CD4-positive, alpha-beta T cell treated with Interleukin-17A for 4 hours (primary cell): ENCODE measurements around the gene HIPK2.
"Not testable (repeated sequence)": the region's sequence is repeated elsewhere in the genome, so short reads cannot be mapped to it uniquely, and the experiment has no call there.

Experiments
- DNase-seq: peaks from one replicate; pipeline ENCODE4 v3.0.0-alpha.2; 2020; ENCODE audit warnings: mixed read lengths

The HIPK2 gene

DNA sequence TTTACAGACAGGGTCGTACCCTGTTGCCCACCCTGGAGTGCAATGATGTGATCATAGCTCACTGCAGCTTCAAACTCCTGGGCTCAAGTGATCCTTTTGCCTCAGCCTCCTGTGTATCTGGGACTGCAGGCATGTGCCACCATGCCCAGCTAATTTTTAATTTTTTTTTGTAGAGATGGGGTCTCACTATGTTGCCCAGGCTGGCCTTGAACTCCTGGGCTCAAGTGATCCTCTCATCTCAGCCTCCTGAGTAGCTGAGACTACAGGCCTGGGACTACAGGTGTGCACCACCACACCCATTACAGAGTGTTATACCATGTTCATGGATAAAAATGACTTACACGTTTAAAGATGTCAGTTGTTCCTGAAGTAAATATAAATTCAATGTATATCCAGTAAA, 166.2 kb downstream of the HIPK2 start:
- DNase-seq, result not testable (repeated sequence)

DNA sequence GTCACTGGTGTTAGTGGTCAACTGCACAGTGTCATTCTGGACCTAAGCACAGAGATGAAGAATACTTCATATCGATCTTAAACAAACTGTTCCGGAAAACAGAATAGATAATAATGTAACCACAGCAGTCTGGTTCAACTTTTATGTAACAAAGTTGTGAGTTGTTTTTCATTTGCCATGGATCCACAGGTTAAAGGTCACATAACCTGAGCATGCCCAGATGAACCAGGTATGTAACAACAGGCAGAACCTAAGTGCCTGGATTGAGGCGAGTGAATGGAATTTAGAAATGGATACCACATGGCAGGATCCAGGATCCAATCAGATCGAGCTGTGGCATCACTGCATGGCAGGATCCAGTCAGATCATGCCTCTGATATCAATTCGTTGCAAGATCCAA, 167.2 kb downstream of the HIPK2 start:
- no peak for DNase-seq

DNA sequence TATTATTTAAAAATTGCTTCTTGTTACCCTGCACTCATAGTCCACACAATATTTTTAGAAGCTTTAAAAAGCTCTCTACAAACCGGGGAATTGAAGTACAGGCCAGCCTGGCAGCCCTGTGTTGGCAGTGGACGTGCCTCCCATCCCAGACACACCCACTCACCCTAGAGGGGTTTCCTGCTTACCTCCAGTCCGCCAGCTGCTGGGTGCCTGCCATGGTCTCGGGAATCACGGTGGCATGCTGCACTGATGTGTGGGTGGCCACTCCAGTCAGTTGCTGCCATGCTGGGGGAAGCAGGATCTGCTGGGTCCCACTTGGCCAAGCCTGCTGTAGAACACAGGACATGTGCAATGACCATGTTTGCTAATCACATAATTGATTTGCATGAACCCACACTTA, 173.9 kb downstream of the HIPK2 start:
- DNase-seq, result no peak

DNA sequence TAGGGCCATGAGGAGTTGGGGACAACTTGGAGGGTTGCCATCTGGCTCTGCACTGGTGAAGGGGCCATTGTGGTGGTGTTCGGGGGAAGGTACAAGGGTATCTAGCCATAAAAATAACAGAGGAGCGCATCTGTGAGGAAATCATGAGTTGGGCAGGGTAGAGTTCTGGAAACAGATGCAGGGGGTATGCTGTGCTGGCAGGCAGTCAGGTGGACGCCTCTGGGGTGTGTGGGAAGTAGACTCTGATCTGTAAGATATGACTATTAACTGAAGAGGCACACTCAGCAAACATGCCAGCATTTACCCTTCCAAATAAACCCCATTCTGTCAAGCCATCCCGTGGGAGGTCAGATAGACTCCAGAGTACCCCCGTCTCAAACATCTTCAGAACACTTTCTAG, 174.5 kb downstream of the HIPK2 start:
- DNase-seq, result no peak

DNA sequence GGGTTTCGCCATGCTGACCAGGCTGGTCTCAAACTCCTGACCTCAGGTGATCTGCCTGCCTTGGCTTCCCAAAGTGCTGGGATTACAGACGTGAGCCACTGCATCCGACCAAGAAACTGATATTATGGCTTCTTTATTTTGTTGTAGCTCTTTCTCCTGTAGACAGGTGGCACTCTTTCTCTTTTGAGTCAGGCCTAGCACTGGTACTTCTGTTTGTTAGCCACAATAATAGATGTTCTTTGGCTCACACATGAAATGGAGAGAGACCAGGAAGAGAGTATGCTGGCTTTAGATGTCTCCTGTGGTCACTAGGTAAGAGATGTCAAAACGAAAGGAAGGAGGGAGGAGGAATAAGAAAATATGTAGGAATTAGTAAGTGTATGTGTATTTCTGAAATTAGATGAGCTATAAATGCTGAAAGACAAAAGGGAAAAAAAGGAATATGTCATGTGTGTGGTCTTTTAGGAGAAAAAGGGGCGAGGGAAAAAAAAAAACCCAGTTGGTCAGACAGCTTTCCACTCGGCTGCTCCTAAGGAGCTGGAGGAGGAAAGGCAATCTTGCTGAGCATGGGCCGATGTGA, 175.6 kb downstream of the HIPK2 start:
- no peak for DNase-seq

DNA sequence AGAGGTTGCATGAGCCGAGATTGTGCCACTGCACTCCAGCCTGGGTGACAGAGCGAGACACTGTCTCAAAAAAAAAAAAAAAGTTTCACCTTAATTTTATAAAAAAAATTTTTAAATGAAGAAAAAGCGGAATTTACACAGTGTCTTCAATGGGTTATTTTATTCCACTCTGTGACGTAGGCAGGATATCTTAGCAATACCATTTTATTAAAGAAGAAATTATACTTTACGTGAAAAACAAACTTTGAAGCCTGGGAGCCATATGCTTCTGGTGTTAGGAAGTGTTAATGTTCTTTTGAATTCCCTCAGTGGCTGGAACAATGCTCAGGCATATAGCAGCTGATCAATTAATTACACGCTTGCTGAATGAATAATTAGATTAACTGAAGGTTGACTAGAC, 176.6 kb downstream of the HIPK2 start:
- no peak for DNase-seq

DNA sequence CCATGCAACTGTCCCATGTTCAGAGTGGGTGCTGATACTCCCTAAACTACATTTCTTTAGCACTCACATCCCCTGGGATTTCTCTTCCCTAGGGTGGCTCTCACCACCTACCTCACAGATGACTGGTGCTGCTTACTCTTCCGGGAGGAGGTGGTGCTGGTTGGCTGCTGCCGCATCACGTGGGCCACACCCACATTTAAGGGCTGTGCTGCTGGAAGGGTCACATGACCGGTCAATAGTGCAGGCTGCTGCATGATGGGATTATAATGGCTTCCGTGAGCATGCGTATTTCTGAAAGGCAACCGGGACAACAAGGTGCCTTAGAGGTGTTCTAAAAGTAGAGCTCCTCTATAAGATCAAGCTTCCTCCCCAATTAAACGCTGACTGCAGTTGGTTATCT, 177.5 kb downstream of the HIPK2 start:
- no peak for DNase-seq

DNA sequence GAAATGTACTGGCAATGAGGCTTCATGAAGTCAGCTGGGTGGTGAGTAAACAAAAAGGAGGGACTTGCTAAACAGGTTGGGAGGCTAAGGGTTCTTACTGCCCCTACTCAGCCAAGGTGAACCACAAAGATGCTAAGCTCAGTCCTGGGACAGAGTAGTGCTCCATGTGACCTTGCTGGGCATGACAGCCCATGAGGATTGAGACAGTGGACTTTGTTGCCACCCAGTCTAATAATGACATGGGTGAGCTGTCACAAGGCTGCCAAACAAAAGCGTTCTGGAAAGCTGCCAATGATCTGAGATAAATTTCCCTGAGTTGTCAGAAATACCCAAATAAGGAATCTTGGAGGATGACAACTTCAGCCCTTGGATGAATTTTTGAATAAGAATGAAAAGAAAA, 179.2 kb downstream of the HIPK2 start:
- DNase-seq, result no peak

DNA sequence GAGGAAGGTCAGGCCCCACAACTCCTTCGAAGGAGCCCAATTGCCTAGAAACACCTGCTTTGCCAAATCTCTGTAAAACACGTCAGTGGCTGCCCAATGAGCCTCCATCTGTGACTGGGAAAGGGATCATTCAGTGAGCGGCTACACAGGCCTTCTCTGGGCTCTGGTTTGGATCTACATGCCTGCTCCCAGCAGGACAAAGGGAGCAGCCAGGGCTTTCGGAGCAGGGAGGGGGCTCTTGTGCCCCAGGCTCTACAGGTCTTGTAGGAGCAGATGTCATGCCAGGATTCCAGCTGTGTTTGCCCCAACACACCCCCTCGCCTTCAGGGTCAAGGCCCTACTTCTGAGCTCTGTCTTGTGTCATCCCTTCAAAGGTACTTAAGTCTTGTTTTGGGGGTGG, 180.8 kb downstream of the HIPK2 start:
- no peak for DNase-seq

DNA sequence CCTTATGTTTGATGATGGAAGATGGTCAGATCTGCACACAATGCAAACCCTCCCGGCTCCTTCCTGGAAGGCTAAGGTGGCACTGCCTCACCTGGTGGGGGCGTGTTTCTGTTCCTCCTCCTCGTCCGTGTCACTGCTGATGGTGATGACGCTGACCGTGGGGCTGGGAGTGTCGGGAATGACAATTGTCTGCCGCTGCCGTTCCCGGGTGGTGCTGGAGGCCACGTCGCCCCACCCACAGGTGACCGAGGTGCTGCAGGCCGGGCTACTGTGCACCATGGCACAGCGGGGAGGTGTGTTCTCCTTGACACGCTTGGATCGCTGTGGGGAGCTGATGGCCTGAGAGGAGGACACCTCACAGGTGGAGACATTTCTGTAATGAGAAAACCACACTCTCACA, 181.2 kb downstream of the HIPK2 start:
- no peak for DNase-seq

DNA sequence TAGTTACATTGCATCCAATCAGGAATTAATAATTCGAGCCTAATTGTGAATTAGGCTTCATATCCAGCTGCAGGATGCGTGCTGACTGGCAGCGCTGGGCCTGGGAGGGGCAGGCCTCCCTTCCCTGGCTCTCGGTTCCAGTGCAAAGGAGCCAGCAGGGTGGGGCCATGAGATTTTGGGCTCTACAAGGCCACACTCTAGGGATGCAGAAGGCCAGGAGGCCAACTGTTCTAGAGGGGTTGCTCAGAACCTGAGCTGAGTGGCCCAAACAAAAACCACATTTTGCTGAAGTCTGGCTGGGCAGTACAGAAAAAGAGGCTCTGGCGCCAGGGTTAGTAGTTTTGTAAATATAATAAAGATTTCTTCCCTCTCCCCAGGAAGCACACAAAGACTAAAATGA, 182.0 kb downstream of the HIPK2 start:
- DNase-seq, result no peak

DNA sequence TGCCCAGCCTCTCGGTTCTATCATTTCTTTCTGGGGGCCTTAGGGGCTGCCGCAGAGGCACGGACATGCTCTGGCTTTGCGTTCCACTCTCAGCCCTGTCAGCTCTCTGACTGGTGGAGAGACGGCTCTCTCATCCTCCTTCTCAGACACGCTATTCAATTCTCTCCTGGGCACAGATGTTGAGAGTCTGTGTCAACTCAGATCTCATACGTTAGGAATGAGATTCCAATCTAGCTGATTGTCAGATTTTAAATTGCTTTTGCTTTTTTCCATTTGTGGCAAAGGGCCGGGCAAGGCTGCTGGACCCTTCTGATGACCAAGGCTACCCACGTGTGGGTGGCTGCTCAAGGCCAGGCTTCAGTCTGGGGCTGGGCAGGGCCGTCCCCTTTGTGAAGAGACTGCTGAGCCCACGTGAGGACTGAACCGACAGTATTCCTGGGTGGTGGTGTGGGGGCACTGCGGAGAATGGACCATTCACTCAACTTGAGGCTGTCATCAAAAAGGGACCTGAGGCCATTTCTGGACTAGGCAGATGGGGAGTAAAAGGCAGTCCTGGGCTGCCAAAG, 182.8 kb downstream of the HIPK2 start:
- no peak for DNase-seq

DNA sequence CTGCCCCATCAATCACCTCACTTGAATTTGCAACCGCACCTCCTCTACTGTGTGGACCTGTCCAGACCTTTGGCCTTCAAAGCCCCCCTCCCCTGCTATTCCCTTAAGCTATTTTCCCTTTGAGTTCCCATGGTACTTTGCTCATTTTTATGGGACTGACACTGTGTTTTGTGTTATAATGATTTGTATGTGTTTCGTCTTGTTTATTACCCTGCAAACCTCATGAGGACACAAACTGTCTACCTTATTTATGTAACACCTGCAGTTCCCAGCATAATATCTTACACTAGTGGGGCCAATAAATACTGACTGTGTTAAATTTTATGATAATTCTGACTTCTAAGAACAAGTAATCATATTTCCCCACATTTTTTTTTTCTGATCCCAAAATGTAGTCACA, 183.7 kb downstream of the HIPK2 start:
- no peak for DNase-seq

DNA sequence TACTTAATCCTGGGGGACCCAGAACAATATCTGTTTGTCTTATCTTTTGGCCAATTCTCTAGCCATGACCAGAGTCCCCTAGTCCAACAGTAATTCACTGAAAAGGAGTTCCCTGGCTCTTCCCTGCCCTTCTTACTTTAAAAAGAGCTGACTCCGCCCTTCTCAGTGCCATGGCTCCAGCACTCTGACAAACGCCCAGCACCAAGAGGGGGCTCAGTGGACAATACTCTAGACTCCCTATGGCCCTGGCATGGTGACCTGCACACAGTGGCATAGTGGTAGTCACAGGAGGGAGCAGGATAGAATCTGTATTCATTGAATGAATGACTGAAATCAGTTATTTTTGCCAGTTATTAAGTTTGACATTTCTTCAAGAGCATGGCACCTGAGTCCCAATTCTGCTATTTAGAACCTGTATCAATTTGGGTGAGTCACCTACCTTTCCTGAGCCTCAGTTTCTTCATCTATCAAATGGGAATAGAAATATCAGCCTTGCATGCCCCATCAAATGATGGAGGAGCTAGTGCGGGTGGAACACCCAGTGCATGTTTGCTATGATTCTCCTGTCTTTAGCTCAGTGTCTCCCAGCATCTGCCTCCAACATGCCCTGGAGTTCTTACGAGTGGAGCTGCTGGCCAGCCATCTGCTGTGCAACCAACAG, 184.9 kb downstream of the HIPK2 start:
- DNase-seq, result no peak

DNA sequence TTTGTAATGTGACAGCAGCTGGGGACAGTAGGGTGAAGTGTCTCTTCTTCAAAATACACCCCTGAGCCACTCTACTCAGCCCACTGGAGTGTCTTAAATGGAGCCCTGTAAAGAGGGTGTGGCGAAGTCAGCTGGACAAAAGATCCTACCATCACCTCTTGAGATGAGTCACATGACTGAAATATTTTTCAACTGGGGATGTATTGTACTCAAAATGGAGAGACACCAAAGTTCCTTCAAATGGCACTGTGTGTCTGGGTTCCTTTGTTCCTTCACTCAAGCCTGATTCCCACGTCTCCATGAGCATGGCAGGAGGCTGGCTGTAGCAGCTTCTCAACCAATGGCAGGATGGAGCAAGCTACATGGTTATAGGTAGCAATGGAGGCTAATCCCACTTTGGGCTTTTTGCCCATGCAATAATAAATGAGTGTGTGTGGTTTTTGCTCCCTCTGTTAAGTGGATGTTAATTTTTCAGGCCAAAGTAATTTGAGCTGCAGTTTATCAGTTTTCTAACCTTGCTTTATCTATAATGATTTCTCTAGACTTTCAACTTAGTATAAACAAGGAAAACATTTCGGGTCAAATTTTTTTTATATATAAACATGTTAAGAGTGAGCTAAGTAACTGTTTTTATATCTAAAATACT, 186.1 kb downstream of the HIPK2 start:
- no peak for DNase-seq

DNA sequence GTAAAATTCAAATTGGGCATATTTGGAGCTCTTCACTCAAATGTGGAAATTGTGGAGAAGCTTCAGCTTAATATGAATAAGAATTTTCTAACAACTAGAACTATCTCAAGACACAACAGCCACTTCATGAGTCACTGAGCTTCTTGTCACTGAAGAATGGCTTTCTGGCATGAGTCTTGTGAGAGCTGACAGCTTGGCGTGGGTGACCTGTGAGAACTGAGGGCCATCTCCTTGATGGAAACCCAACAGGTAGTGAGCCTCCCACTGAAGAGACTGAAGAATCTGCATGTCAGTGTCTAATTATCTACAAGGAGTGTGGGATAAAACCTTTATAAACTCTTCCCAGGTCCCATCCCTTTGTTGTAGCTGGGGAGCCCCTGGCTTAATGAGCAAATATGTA, 188.3 kb downstream of the HIPK2 start:
- DNase-seq, result no peak

DNA sequence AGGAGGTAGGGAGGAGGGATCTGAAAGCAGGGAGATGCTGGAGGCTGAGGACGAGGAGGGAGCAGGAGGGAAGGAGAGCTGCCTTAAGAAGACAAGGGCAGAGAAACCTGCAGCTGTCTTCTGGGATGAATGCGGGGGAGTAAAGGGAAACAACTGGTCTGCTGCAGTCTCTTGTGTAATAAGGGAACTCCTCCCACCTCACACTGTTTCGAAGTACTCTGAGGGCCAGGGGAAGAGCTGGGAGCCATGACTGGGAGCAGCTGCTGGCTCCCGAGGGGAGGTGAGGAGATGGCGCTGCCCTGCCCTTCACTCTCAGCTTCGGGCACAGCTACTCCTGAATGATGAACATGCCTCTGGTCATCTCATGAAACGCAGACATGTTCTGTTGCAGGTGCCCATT, 189.2 kb downstream of the HIPK2 start:
- no peak for DNase-seq

DNA sequence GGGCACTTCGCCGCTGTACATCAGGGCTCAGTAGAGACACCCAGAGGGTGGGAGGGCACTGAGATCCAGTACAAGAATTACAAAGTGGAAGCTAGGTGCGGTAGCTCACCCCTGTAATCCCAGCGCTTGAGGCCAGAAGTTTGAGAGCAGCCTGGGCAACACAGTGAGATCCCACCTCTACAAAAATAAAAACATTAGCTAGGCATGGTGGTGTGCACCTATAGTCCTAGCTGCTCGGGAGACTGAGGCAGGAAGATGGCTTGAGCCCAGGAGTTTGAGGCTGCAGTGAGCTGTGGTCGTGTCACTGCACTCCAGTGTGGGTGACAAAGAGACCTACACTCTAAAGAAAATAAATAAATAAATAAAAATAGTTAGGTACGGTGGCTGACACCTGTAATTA, 190.3 kb downstream of the HIPK2 start:
- DNase-seq, result no peak

DNA sequence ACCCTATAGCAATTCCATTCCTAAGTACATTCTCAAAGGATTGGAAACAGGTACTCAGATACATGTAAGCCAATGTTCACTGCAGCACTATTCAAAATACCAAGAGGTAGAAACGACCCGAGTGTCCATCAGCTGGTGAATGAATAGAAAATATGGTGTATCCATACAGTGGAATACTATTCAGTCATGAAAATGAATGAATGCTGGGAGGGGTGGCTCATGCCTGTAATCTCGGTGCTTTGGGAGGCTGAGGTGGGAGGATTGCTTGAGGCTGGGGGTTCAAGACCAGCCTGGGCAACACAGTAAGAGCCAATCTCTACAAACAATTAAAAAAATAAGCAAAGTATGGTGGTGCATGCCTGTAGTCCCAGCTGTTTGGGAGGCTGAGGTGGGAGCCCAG, 191.5 kb downstream of the HIPK2 start:
- DNase-seq, result no peak

DNA sequence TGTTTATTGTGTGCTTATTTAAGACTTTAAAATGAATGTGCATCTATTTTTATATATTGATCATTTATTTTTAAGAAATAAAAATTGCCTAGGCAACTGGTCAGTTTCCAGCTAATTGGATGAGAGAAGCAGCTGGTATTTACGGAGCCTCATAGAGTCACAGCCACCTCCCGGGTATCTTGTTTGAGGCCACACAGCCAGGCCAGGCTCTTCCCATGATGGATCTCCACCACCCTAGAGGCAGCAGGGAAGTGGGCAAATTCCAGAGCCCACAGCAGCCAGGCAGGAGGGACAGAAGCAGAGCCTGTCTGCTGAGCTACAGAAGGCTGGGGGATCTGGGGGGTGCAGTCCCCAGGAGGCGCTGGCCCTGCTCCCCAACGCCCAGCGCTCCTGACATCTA, 192.8 kb downstream of the HIPK2 start:
- DNase-seq, result no peak

DNA sequence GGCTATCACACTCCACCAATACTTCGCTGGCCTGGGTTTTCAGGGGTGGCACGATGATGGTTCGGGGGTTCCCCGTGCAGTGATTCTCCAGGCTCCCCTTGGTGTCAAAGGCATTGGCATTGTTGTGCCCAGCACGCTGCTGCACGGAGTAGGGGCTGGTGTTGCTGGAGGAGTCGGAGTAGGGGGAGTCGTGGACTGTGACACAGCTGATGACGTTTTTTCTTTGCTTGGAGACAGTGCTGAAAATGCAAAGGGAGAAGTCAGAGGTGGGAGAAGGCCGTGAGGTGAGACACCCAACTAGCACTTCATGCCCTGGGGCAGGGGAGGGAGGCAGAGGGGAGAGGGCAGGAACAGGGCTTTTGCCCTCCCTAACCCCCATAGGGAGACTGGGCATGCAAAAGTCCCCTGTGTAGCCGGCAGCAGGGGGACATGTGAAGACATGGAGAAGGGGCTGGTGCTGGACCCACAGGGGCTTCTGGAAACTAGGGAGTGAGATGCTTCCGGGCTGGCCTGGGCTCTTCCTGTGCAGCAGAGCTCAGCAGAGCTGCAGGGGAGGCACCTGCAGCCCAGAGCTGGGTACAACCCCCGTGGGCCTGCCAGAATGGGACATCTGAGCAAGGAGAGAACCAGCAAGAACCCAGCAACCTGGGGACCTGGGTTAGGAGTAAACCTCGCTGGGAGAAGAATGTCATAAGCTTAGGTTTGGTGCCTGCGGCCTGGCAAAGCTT, 193.8 kb downstream of the HIPK2 start:
- DNase-seq, result no peak

DNA sequence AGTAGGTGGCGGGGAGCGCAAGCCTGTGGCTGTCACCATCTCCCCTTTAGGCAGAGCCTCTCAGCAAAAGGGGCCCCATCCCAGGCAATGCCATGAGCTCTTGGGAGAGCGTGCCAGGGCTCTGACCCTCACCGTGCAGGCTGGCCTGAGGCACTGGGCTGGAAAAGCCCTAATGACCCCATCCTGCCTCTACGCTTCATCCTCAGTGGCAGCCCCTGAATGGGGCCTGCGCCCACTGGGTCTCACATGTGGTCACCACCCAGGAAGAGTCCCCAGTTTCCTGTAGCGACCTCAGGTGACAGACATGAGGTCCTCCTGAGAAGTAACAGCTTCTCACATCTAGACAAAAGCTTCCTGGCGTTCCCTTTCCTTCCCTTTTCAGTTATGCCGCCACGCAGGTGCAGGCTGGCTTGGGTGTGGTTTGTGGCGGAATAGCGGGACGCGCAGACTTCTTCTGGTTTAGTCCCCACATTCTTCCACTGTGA, 195.1 kb downstream of the HIPK2 start:
- DNase-seq, result no peak

DNA sequence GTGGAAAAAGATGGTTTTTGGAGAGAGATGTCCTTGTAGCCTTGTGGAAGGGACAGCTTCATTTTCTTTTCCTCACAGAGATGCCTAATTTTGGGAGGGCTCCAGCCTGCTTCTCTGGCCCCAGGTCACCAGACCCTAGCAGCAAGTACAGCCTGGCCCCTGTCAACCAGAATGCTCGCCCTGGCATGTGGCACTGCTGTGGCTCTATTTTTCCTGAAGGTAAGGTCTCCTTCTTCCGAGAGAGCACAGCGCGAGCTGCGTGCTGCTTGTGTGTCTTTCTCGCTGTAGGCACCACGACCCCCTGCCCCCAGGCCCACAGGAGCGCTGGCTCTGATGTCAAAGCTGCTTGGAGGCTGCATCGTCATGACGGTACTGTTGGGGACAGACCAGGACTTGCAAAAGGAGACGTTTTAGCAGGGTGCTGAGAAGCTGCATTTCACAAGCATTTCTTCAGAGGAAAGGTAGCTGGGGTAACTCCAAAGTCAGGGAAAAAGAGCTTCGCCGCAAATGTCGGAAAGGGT, 195.6 kb downstream of the HIPK2 start:
- no peak for DNase-seq
